HG02840 (cell line): ENCODE measurements around the gene MYO5B.
"Not testable (repeated sequence)": the region's sequence is repeated elsewhere in the genome, so short reads cannot be mapped to it uniquely, and the experiment has no call there.

ENCODE experiments used
- ATAC-seq: cut with Tn5 transposase; IDR thresholded peaks from one replicate; pipeline ENCODE4 v1.9.1; 2021; ENCODE audit warnings: mild to moderate bottlenecking, moderate library complexity, moderate number of reproducible peaks; ENCODE audit not compliant: unreplicated experiment, low FRiP score

Gene MYO5B

DNA sequence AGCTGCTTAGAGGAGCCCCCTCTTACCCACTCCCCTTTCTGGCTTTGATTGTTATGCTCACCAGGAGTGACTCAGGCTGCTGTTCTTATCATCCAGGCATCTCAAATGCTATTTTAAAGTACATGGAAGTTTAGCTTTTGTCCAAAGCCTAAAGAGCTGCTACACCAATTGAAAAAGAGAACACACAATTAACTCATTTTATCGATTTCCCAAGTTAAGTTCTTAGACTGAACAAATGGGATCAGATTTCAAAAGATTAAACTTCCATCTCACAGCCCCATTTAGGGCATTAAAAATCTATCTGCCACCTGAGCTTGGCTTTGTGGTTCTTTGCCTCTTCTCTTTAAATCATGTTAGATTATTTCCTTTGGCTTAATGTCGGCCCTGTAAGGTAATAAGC lies 81.2 kb downstream of the MYO5B start:
- no peak for ATAC-seq

DNA sequence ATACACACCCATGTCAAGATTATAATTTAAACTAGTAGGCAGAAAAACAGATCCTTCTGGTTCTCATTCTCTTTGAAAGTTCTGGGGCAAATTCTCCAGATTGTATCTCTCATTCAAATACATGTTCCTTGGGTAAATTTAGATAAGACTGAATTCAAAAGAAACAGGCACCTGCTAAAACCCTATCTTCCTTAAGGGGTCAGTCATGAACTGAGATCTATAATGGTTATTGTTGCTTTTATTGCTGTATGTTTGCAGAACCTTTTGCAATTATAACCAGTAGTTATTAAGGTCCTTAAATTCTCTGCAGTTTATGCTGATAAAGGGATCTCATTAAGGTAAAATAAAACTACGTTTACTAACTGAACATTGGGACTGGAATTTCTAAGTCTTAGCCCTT lies 83.5 kb downstream of the MYO5B start:
- no peak for ATAC-seq

DNA sequence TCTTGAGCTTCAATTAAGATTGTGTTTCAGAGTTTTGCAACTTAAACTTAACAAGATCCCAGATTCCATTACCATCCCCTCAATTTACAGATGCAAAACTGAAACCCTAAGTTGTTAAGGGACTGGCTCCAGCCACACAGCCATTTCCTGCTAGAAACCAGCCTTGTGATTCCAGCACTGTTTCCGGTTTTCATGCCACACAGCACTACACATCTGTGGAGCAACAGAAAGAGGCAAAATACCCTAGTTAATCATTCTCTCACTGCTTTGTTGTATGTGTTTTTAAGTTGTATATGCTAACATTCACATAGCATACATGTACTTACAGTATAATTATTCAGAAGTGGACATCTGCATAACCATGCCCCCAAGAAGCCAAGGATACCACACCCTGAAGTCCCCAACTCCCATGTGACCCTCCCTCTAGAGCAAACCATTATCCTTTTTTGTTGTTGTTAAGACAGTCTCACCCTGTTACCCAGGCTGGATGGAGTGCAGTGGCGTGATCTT lies 87.4 kb downstream of the MYO5B start:
- no peak for ATAC-seq

DNA sequence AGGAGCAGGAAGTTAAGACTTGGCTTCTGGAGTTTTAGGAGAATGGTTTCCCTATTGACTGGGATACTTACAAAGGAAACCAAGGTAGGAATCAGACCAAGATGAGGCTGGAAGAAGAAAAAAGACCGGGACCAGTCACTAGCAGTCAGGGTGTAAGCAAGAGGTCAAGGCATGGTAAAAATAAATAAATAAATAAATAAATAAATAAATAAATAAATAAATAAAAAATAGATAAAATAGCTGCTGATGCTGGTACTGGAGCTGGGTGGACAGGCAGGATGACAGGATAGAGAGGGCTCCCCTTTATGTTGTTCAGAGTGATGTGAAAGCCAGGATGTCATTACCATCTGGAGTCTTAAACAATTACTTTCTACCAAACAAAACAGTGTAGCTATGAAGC lies 89.9 kb downstream of the MYO5B start:
- ATAC-seq, result no peak

DNA sequence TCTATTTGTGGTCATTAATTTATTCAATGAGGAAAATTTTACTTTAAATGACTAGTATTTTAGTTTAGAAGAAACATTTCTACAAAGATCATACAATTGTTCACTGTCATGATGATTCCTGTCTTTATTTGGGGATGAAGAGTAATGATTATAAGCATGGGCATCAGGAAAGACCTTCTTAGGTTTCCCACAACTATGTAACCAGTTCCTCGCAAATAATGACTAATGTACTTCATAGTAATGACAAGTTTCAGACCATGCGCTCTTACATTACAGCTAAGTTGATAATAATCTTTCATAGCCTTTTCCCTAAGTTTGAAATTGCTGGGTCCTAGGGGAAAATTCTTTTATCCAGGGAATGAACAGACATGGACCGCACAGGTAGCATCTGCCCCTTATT lies 90.5 kb downstream of the MYO5B start:
- no peak for ATAC-seq

DNA sequence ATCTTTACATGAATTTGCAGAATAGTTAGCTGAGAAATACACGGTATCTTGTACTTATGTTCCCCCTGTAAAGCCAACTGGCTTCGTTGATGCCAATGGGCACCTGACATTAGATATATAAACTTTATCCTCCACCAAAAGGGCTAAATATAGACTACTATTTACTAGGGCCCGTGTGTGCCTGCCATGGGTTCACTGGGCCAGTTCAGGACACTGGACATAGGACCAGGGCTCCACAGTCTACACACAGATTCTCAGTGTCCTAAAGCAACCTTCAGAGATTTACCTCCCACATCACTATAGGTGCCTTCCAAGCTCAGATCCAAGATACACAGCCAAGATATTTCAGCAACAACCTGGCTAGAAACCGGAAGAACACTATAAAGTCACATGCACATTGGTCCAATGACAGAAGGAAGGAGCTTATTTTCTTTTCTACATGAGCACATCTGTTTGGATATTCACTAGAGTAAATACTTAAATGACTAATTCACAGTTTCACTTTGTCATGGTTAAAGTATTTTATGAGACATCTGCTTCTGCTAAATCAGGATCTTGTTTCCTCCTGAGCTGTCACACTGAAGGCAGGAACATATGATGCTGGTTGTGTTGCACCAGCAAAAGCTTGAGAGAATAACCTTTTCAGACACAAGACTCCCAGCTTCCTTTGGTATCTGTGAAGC lies 95.1 kb downstream of the MYO5B start:
- ATAC-seq, result no peak

DNA sequence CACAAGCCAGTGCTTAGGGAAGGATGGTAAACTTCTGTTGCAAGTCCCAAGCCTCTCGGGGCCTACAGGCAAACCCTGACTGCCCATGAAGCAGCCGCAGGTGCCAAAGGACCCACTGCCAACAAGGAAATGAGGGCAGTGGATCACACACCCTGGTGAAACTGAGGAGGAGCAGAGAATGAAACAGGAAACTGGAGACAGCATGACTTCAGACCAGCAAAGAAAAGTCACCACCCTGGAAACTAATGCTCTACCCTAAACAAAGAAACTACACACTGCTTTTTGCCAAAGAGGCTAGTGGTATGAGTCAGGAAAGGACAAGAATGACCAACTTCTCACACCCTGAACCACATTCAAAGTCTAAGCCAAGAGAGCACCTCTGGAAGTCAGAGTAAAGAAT lies 97.2 kb downstream of the MYO5B start:
- no peak for ATAC-seq

DNA sequence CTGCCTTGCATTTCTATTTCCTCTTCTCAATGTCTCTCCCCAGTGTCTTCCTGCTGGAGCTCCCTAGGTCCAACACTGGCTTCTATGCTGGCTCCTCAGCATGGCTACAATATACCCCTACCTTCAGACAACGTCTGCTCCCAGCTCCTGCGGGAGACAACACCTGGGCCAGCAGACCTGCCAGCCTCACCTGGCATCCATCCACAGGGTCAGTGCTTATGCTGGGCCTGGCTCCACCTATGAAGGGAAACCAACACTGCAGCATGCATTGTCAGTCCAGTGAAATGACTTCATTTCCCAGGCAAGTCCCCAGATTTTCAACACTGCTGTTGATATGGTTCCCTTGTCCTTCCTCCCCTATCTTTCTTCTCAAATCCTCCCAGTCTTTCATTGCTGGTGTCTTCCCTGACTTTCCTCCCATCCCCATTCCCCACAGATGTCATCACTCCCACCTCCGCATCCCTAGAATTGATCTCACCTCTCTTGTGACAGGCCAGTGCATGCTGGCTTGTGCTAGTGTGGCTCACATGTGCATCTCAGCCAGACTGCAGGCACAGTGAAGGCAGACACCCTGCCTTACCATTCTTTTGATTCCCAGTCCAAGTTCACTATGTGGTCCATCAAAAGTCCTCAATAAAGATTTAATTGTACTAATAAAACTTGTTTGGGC lies 98.0 kb downstream of the MYO5B start:
- no peak for ATAC-seq

DNA sequence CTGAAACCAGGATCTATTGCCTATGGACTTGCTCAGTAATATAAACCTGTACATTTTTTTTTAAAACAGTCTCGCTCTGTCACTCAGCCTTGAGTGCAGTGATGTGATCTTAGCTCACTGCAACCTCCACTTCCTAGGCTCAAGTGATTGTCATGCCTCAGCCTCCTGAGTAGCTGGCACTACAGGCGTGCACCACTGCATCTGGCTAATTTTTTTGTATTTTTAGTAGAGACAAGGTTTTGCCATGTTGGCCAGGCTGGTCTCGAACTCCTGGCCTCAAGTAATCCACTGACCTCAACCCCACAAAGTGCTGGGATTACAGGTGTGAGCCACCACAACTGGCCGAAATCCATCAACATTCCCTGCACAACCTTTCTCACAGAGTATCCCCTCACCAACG lies 100.2 kb downstream of the MYO5B start:
- not testable (repeated sequence) for ATAC-seq

DNA sequence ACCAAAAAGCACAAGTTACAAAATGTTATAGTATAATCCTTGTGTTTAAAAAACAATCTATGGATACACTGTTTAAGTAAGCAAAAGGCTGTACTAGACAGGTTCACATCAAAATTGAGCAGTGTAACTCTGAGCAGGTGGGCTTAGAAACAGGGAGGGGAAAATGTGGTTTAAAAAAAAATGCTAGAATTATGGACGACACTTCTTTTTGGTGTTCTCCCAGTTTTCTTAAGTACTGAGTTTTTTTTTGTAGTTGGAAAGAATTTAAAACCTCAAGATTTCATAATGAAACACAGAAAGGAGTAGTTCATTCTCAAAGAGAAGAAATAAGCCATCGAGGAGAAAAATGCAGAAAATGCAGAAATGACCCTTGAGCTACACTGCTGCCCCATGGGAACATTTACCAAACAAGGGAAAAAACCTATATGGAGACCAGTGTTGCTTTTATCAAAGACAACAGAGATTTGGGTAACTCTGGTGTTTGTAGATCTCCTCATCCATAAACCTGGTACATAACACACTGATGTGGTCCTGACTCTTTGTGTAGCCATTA lies 100.7 kb downstream of the MYO5B start:
- ATAC-seq, result no peak

DNA sequence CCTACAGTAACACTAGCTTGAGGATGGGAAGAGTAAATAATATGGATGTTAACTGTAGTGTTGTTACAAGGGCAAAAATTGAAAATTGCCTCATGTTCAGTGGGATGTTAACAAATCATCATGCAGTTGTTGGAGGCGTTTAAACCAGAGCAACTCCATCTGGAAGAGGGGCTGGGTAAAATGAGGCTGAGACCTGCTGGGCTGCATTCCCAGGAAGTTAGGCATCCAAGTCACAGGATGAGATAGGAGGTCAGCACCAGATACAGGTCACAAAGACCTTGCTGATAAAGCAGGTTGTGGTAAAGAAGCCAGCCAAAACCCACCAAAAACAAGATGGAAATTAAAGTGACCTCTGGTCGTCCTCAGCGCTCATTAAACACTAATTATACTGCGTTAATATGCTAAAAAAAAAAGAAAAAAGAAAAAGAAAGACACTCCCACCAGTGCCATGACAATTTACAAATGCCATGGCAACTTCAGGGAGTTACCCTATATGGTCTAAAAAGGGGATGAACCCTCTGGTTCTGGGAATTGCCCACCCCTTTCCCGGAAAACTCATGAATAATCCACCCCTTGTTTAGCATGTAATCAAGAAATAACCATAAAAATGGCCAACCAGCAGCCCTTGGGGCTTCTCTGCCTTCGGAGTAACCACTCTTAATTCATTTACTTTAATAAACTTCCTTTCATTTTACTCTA lies 101.4 kb downstream of the MYO5B start:
- no peak for ATAC-seq

DNA sequence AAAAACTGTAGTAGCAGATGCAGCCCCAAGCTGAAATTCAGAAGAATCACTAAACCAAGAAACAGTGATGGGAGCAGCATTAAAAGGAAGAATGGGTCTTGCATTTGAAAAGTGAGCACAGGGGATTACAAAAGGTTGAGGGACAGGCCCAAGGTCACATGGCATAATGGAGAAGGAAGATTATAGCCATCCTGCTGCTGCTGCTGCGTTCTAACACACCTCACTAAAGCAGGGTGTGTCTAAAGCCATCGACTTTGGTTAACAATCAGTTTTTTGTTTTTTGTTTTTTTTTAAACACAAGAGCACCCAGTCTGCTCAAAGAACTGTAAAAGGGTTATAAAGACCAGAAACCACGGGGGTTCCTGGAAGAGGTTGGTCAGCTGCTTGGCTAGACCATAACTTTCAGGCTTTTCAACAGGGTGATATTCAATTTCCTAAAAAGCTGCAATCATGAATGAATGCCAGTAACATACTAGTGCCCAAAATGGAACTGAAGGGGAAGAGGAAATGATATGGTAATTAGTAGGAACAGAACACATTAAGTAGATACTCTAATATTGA lies 102.6 kb downstream of the MYO5B start:
- no peak for ATAC-seq

DNA sequence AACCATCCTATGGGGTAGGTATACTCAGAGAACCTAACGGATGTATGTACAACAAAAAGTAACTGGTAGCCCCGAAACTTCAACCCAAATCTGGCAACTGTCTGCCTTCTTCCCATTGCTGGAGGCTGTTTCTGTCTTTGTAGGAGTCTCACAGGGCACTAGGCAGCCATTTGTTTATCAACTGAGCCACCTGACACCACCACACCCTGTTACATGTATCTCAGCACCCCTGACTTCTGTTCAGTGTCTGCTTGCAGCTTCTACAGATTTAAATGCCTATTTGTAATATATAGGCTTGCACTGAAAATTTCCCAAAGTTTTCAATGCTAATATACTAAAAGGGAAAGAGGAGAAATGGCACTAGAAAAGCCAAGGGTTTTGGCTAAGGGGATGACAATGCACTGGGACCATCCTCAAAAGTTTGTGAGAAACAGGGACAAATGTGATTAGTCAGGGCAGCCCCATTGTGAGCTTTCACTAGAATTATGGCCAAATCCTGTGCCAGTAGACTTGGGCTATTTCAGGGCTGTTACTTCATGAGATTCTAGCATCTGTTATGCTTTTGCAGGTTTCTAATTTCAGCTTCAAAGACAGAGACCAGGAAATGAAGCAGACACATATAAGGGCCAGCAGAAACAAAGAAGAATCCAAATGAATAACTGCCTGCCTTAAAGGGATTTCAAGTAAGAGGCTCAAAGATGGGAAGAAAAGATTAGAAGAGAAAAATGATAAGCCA lies 103.3 kb downstream of the MYO5B start:
- no peak for ATAC-seq

DNA sequence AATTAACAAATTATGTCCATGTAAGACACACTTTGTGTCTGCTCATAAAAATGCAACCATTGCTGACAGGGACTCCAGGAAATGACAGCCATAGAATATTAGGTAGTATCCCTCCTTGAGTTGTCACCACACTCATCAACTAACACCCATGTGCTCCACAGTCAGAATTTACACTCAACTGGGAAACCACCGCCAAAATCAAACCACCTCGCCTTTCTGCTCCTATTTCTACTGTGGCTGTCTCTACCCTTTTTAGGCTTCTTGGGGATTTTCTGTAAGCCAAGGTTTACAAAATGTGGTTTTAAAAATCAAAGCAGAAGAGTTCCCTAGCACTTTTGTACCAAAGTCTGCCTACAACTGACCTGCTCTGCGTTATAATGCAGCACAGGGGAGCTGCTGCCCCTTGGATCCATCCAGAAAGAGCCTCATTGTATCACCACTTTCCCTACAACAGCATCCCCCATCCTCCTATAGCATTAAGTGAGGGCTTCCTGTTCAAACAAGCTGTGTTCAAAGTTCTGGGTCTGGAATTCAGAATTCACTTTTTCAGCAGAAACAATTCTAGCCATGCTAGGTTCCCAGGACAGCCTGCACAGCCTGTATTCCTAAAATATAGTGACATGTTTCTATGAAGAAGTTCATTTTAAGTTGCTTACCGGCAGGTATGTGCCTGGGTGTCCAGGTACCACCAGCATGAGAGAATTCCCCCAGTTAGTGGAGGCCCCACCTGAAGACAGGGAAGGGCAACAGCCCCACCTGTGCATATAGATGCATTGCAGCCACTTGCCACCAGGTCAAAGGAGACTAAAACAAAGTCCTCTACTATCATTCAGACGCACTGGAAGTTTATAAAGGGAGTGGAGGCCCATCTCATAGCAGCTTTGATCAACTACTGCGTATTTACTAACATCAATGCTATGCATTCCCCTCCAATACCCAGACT lies 104.3 kb downstream of the MYO5B start:
- no peak for ATAC-seq

DNA sequence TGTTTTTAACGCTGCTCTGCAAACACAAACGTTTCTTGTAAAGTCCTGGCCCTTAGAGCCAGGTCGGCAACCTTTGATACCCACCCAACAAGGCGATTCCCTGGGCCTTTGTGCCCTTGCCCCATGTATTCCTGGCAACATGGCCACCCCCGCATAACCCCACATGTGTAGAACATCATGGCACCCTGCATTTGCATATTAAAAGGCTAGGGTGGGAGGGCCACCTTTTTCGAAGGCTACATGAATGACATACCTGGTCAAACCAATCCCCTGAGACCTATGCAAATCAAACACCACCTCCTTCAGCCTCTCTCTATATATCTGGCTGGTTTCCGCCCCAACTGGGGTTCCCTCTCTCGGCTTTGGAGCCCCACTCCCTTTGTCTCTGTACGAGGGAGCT lies 105.2 kb downstream of the MYO5B start:
- no peak for ATAC-seq

DNA sequence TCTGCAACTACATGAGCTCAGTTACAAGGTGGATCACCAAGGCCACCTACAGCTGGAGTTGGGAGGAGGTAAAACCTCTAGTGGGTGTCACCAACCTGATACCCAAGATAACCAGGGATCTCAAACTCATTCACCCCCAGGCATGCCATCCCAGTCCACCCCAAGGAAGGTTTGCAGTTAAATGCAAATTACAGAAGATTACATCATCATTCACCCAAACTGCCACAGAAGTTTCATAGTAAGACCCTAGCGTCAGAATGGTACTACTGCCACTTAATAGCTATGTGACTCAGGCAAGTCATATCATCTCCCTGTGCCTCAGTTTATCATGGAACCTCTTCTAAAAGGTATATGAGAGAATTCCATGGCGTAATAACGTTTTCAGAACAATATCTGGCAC lies 111.2 kb downstream of the MYO5B start:
- ATAC-seq, result no peak

DNA sequence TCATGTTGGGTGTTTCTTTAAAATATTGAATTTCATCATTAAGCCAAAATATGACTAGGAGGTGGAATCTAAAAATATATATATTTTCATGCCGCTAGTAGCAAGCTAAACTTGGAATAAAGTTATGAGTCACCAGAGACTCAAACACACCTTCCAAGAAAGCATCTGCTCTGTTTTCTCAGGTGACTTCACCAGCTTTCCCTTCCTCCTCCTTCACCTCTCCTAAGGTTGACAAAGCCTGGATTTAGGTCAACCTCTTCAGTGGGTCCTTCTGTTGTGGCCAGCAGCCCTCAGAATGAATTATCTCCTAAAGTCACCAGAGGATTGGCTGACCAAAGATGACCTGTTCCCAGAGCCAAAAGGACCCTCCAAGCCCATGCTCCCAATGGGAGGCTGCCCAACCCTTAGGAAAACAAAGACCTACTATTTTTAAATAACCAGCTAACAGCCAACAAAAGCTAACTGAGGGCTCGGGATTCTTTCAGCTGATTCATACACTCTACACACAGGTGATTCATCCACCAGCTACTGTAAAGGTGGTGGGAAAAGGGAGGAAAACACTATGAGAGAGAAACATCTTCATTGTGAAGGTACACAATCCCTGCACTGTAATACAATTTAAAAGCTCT lies 113.9 kb downstream of the MYO5B start:
- ATAC-seq, result no peak

DNA sequence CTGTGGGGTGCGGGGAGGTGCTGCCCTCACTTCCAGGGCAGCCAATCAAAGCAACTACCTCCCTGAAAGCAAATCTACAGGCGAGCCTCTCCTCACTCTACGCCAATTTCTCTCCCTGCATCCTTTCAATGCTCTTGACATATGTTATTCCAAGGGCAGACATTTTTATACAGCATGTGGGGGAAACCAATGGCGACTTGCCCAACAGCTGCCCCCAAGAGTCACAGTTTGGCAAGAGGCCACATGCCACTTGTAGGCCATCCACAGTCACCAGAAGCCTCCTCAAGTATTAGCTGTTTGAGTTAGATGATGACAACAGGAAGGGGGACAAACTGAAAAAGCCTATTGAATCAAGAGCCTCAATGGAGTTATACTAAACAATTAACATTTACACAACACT lies 114.6 kb downstream of the MYO5B start:
- no peak for ATAC-seq
